Mesodermal cell (in vitro differentiated cells): ENCODE results near the gene AP5S1.

Source experiments
- H3K27ac ChIP-seq: 2 replicates; pipeline ENCODE4 v1.7.0; 2013; ENCODE audit warnings: mild to moderate bottlenecking, low read depth, low read length, moderate library complexity; ENCODE audit not compliant: severe bottlenecking
- H3K36me3 ChIP-seq: 2 replicates; pipeline ENCODE4 v1.7.1; 2013; ENCODE audit warnings: mild to moderate bottlenecking, low read length, moderate library complexity; ENCODE audit not compliant: control insufficient read depth, insufficient read depth
- H3K4me1 ChIP-seq: one replicate; pipeline ENCODE4 v1.7.1; 2013; ENCODE audit warnings: mild to moderate bottlenecking, low read length; ENCODE audit not compliant: insufficient read depth, control insufficient read depth, poor library complexity, severe bottlenecking
- H3K4me3 ChIP-seq: 2 replicates; pipeline ENCODE4 v1.7.0; 2013; ENCODE audit warnings: low read length, control low read depth, mild to moderate bottlenecking; ENCODE audit not compliant: insufficient read depth, poor library complexity, severe bottlenecking; ENCODE audit errors: extremely low read depth
- H3K9me3 ChIP-seq: 2 replicates; pipeline ENCODE4 v1.7.1; 2013; ENCODE audit warnings: mild to moderate bottlenecking, low read length, moderate library complexity; ENCODE audit not compliant: control insufficient read depth
- WGBS, 2 experiments: methylation state at CpG; one replicate each; pipeline ENCODE4 v1.1.5; 2013; ENCODE audit warnings: missing lambda C conversion rate in 2 of 2; ENCODE audit not compliant: insufficient coverage in 2 of 2; 5-methylcytosine and 5-hydroxymethylcytosine counted together

AP5S1 gene

GRCh38 chr20:3812975-3813847 is 7.1 kb upstream of the AP5S1 start:
- 88 to 94% methylated on average over 4 to 8 of the region's 8 CpGs for WGBS, 2 experiments
- no peaks in the 10 kb centered on the region for H3K9me3 ChIP-seq
- peaks cover 10% of the 10 kb centered on the region for H3K4me1 ChIP-seq
- no peaks in the 10 kb centered on the region for H3K36me3 ChIP-seq
- no peak overlapping the region for H3K4me3 ChIP-seq
- no peak overlapping the region for H3K27ac ChIP-seq

- Histone ChIP-seq H3K9me3 (no peaks in the 10 kb centered on the region), H3K27ac (no peak overlapping the region), H3K4me1 (peaks cover 8% of the 10 kb centered on the region), H3K4me3 (no peak overlapping the region), H3K36me3 (no peaks in the 10 kb centered on the region)
- 74 to 98% methylated on average over 6 of the region's 12 CpGs for WGBS, 2 experiments
Measured at GRCh38 chr20:3813848-3814581, 6.3 kb upstream of the AP5S1 start.

- WGBS, 2 experiments, result 90 to 93% methylated on average over 3 to 5 of the region's 7 CpGs
- H3K36me3 ChIP-seq, result no peaks in the 10 kb centered on the region
- no peak overlapping the region for H3K27ac ChIP-seq
- H3K4me1 ChIP-seq, result peaks cover 8% of the 10 kb centered on the region
- no peaks in the 10 kb centered on the region for H3K9me3 ChIP-seq
- H3K4me3 ChIP-seq, result no peak overlapping the region
Measured at GRCh38 chr20:3814928-3815495, 5.3 kb upstream of the AP5S1 start.

GRCh38 chr20:3815703-3816315 is 4.5 kb upstream of the AP5S1 start:
- H3K27ac ChIP-seq, result no peak overlapping the region
- no peaks in the 10 kb centered on the region for H3K36me3 ChIP-seq
- peaks cover 8% of the 10 kb centered on the region for H3K4me1 ChIP-seq
- WGBS, 2 experiments, result 71 to 74% methylated on average over 7 of the region's 9 CpGs
- no peaks in the 10 kb centered on the region for H3K9me3 ChIP-seq
- H3K4me3 ChIP-seq, result no peak overlapping the region

- H3K27ac ChIP-seq, result no peak overlapping the region
- peaks cover 4% of the 10 kb centered on the region for H3K4me1 ChIP-seq
- 98 to 100% methylated on average over 3 to 5 of the region's 8 CpGs for WGBS, 2 experiments
- H3K4me3 ChIP-seq, result no peak overlapping the region
- no peaks in the 10 kb centered on the region for H3K9me3 ChIP-seq
- H3K36me3 ChIP-seq, result peaks cover 7% of the 10 kb centered on the region
Measured at GRCh38 chr20:3818155-3819151, 1.9 kb upstream of the AP5S1 start.

GRCh38 chr20:3819411-3820047 is 818 bp upstream of the AP5S1 start:
- Histone ChIP-seq H3K4me3 (peak overlapping the region; percentile 62), H3K27ac (peak overlapping the region; percentile 99), H3K36me3 (peaks cover 18% of the 10 kb centered on the region), H3K9me3 (no peaks in the 10 kb centered on the region), H3K4me1 (peaks cover 4% of the 10 kb centered on the region)
- 81 to 84% methylated on average over 16 to 19 of the region's 20 CpGs for WGBS, 2 experiments

- Histone ChIP-seq H3K27ac (peak overlapping the region; percentile 99), H3K36me3 (peaks cover 28% of the 10 kb centered on the region), H3K9me3 (no peaks in the 10 kb centered on the region), H3K4me3 (peak overlapping the region; percentile 62), H3K4me1 (peaks cover 4% of the 10 kb centered on the region)
- WGBS, 2 experiments, result 61 to 85% methylated on average over 9 to 19 of the region's 20 CpGs
Measured at GRCh38 chr20:3820901-3821727, 767 bp downstream of the AP5S1 start.

- no peak overlapping the region for H3K27ac ChIP-seq
- 95 to 96% methylated on average over 7 to 14 of the region's 14 CpGs for WGBS, 2 experiments
Measured at GRCh38 chr20:3821996-3822395, 1.6 kb downstream of the AP5S1 start.

GRCh38 chr20:3823881-3824280 is 3.5 kb downstream of the AP5S1 start:
- Histone ChIP-seq H3K4me3 (no peak overlapping the region), H3K9me3 (no peaks in the 10 kb centered on the region), H3K4me1 (peaks cover 4% of the 10 kb centered on the region), H3K36me3 (peaks cover 28% of the 10 kb centered on the region), H3K27ac (no peak overlapping the region)
- WGBS, 2 experiments, result 95% methylated on average over 19 to 20 of the region's 20 CpGs

More at GRCh38 chr20:3821996-3822395, 1.6 kb downstream of the AP5S1 start:
- Histone ChIP-seq H3K9me3 (no peaks in the 10 kb centered on the region), H3K36me3 (peaks cover 28% of the 10 kb centered on the region), H3K4me3 (no peak overlapping the region), H3K4me1 (peaks cover 4% of the 10 kb centered on the region)
